ENCODE results near the gene WFDC10A.
A peak's percentile ranks its signal among the peaks of the same experiment; 100 is the strongest.
"Not testable (repeated sequence)": the region's sequence is repeated elsewhere in the genome, so short reads cannot be mapped to it uniquely, and the experiment has no call there.

The WFDC10A gene

DNA sequence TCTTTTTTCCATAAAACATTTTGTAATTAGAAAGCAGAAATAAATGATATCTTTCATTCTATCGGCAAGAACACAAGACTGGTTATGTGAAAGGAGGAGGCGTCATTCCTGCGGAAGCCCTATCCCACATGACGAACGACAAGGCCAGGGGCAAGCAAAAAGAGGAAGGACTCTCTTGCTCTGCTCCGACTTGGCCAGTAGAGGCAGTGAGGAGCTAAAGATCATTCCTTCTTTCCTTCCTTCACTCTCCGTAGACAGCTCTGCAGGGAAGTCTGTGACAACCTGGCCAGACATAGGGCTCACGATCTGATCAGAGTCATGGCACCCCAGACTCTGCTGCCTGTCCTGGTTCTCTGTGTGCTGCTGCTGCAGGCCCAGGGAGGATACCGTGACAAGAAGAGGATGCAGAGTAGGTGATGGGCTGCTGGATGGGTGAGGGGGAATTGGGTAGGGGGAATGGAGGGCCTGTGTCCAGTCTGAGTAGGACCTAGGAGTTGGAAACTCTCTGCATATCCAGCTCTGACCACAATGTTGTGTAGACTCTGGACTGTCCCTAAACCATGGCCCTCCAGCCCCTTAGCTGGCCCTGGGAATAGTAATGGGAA, at the start of gene WFDC10A:
TSS of gene WFDC10A (plus strand) at position 244 of the 605 bp plus-strand sequence. CDS start at position 319, 75 bp downstream.
- peak; percentile 87 for DNase-seq

DNA sequence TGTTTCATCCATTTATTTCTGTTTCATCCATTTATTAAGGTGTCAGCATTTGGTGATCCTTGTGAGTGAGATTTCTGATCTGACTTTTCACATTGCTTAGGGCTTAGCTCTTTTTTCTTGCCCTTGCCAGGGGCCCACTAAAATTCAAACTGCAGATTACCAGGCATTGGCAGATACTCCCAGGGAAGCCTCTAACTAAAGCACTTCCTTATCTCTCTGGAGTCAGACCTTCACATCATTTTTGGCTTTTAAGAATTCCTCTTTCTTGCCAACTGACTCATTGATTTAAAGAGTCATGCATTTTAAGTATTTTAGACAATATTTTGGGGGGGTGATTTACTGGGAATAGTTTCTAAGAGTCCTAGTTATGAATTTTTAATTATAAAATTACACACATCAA, 47.8 kb upstream of the WFDC10A start:
- no peak for DNase-seq

DNA sequence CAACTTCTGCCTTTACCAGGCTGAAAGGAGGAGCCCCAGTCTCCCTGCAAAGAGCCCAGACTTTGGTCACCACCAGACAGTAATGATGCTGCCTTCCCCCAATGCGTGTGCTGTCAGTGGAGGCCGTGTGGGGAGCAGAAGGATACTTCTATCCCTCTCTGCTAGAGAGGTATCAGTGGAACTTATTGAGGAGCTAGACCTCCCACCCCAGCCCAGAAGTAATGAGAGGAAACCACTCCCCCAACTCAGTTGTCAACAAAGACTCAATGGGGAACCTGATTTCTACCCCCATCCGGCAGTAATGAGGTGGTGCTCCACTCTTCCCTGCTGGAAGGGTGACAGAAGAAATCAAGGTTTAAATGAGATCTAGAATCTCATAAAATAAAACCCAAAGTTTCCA, 46.0 kb upstream of the WFDC10A start:
- DNase-seq, result no peak

DNA sequence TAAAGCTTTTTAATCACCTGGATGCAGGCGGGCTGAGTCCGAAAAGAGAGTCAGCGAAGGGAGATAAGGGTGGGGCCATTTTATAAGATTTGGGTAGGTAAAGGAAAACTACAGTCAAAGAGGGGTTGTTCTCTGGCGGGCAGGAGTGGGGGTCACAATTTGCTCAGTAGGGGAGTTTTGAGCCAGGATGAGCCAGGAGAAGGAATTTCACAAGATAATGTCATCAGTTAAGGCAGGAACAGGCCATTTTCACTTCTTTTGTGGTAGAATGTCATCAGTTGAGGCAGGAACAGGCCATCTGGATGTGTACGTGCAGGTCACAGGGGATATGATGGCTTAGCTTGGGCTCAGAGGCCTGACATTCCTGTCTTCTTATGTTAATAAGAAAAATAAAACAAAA, 45.2 kb upstream of the WFDC10A start:
- not testable (repeated sequence) for DNase-seq

DNA sequence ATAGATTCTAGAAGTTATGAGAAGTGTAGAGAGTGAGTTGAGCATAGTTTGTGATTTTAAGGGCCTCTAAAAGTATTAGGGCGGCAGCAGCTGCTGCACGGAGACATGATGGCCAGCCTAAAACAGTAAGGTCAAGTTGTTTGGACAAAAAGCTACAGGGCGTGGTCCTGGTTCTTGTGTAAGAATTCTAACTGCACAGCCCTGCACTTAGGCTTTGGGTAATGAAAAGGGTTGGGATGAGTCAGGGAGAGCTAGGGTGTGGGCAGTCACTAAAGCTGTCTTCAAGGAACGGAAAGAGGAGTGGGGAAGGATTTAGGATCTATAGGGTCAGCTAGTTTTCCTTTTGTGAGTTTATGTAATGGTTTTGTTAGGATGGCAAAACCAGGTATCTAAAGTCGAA, 43.6 kb upstream of the WFDC10A start:
- not testable (repeated sequence) for DNase-seq

DNA sequence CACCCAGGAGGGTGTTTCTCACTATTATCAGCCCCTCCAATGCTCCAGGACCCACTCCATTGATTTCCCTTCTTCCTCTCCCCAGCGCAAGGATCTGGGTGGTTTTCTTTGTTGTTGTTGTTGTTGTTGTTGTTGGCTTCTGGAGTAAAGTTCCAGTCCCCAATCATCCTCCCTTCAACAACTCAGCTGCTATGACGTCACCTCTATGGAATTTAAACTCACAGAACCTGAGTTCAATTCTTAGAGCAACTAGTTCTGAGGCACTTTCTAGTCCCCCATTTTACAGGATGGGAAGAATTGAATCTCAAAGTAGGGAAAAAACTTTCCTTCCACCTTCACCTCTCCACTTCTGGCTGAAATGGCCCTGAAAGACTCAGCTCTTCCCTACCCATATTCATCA, 40.7 kb upstream of the WFDC10A start:
- no peak for DNase-seq

DNA sequence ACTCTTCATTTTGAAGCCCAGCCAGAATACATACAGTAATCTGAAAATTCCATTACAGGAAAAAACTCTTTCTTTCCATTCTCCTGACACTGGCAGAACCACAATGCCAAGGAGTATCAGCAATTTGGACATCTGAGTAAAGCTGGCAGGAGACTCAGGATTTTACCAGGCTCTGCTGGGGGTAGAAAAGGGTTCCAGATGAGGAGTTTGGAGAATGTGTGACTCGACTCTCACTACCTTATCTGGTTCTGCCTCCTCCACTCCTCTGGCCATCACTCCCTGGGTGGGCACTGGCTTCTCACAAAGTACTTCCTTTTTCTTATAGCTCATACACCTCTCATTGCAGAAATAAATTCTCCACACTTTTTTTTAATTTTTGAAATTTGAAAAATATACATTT, 39.8 kb upstream of the WFDC10A start:
- no peak for DNase-seq

DNA sequence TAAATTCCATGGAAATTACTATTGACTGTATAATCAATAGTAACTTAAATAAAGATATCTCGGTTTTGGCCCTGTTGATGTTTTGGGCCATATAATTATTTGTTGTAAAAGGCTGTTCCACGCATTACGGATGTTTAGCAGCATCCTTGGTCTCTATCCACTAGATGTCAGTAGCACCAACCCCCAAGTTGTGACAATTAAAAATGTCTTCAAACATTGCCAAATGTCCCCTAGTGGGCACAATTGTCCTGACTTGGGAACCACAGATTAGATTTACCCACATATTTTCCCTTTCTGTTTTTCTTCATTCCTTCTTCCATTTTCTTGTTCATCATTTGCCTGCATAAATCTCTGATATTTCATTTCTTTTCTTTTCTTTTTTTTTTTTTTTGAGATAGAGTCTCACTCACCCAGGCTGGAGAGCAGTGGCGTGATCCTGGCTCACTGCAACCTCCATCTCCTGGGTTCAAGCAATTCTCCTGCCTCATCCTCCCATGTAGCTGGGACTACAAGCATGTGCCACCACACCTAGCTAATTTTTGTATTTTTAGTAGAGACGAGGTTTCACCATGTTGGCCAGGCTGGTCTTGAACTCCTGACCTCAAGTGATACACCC, 36.9 kb upstream of the WFDC10A start:
- peak; percentile 89 for DNase-seq

DNA sequence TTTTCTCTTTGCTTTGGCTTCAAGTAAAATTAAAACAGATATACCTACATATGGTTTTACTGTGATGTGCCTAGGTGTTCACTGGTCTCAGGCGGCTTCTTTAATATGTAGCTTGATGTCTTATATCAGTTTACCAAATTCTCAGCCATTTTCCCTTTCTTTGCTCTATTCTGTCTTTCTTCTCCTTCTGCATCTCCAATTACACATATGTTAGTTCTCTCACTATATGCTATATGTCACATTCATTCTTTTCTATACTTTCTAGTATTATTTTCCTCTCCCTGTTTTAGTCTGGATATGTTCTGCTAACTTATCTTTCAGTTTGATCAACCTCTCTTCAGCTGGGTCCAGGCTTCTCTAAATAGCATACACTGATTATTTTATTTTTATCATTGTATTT, 36.0 kb upstream of the WFDC10A start:
- no peak for DNase-seq

DNA sequence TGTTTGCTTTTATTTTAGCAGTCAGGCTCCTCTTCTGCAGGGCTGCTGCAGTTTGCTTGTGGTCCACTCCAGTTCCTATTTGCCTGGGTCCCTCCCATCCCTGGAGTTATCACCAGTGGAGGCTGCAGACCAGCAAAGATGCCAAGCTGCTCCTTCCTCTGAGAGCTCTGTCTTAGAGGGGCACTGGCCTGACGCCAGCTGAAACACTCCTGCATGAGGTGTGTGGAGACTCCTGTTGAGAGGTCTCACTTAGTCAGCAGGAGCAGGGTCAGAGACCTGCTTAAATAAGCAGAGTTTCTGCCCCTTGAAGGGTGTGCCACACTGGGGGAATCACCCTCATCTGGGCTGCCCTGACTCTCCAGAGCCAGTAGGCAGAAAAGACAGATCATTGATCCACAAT, 34.3 kb upstream of the WFDC10A start:
- no peak for DNase-seq

DNA sequence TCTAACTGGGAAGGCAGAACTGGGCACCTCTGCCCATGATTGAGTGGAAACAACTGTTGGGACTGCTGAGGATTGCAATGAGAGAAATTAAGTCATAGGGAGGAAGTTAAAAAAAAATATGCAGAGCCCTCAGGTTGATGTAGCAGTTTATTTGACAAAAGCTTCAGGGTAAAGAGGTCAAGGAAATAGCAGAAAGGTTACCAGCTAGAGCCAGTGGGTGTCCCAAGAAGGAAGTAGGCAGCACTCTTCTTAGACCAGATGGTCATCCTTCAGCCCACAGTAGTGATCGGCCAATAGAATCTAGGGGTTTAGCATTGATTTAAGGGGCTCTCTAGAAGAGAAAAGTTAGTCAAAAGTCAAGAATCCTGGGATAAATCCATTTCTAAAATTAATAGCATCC, 21.7 kb upstream of the WFDC10A start:
- no peak for DNase-seq

DNA sequence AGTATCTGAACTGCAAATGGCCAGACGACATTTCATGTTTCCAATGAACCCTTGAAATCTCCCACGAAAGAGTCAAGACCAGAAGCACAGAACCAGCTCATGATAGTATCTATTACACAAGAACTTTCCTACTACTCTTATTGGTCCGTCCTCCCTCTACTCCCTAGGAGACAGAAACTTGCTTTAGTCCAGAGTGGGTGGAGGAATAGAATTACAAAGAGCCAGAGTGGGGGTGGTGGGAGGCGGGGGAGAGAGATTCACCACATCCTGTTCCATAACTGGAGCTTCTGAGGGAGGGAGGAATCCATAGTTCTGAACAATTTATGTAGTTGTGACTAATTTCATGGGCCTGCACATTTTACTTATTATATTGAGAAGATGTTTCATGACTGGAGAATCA, 18.5 kb upstream of the WFDC10A start:
- DNase-seq, result no peak

DNA sequence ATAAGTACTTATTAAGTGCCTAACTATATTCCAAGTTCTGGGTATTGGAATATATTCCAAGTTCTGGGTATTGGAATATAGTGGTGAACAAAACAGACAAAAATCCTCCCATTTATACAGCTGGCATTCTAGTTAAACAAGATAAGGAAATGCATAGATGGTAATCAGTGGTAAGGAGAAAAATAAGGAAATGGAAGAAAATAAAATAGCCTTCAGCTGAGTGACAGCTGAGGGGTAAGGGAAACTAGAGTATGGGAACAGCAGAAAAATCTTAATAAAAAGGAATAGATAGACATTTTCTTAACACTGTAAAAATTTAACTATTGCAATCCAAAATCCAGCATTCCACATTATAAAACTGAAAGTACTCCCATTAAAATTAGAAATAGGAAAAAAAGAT, 17.2 kb upstream of the WFDC10A start:
- no peak for DNase-seq

DNA sequence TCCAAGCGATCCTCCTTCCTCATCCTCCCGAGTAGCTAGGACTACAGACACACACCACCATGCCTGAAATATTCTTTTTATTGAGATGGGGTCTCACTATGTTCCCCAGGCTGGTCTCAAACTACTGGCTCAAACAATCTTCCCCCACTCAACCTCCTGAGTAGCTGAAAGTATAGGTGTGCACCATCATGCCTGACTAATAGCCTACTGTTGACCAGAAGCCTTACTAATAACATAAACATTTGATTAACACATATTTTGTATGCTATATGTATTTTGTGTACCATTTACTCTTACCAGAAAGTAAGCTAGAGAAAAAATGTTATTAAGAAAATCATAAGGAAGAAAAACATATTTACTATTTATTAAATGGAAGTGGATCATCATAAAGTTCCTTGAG, 11.9 kb upstream of the WFDC10A start:
- no peak for DNase-seq

DNA sequence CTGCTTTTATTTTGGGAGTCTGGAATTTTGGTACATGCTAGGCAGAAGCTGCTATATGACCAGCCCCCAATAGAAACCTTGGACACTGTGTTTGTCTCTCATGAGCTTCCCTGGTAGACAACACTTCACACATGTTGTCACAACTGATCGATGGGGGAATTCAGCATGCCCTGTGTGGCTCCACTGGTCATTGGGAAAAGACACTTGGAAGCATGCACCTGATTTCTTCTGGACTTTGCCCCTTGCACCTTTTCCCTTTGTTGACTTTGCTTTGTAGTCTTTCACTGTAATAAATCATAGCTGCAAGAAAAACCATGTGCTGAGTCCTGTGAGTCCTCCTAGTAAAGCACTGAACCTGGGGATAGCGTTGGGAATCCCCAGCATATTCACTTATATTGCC, 7.9 kb upstream of the WFDC10A start:
- DNase-seq, result no peak

DNA sequence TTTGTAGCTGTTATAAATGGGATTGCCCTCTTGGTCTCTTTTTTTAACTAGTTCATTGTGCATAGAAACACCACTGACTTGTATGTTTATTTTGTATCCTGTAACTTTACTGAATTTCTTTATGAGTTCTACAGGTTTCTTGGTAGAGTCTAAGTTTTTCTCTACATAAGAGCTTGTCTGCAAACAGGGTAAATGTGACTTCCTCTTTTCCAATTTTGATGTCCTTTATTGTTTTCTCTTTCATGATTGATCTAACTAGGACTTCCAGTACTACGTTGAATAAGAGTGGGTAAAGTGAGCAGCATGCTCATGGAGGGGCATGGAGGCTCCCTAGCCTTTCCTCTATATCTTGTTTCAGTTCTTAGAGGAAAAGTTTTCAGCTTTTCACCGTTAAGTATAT, 3.0 kb upstream of the WFDC10A start:
- no peak for DNase-seq

DNA sequence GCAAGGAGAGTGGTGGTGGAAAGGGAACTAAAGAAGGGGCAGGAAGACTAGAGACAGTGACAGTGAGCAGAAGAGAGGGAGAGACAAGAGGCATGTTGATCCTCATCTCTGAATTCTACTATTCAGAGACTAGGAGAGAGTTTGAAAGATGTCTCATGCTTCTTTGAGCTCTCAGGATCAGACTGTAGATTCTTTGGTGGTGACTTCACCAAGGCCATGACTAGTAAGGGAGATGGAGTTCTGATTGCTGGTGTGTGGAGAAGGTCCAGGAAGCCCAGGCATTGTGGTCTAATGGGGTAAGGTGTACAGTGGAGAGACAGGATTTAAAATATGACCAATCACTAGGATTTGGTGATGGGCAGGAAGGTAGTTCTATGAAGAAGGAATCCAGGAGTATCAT, 832 bp downstream of the WFDC10A start:
- no peak for DNase-seq

DNA sequence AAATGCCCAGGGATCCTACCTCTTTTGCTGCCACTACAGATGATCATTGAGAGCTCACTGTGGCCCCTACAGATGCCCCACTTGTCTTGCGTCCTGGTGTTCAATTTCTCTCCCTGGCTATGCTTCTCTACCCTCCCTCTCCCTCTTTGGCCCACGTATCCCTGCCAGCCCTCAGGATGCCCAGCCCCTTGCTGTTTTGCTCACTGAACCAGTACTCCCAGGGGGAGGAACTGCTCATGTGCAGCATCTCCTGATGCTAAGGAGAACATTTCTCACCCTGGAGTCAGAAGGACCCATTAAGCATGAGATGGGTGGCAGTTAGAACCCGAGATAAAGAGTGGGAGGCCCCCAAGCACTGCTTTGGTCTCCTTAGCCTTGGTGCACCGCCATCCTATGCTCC, 1.6 kb downstream of the WFDC10A start, which contains the start of gene WFDC9:
TSS of gene WFDC9 (minus strand) at position 101 of the 400 bp plus-strand sequence. CDS start 21,103 bp downstream, outside the sequence.
- no peak for DNase-seq

DNA sequence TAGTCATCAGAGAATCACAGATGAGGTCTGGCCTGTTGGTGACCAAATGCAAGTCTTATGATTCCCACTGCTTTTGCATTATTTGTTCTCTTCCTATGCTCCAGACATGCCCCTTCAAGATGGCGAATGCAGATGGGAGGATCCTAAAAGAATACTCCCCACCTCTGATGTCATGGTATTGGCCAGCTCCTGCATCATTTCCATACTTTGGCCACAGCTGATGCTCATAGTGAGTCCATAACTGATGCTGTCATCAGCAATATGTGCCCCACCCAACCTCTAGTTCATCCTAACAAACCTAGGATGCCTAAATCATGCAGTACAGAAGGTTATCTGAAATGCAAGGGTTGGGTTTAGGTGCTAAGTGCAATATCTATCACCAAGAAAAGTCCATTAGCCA, 7.0 kb downstream of the WFDC10A start:
- no peak for DNase-seq

DNA sequence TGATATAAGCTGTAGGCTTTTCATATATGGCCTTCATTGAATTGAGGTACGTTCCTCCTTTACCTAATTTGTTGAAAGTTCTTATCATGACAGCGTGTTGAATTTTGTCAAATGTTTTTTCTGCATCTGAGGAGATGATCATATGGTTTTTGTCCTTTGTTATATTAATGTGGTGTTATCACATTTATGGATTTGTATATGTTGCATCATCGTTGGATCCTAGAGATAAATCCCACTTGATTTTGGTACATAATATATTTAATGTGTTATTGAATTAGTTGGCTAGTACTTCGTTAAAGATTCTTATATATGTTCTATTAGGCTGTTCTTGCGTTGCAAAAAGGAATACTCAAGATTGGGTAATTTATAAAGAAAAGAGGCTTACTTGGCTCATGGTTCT, 10.1 kb downstream of the WFDC10A start:
- DNase-seq, result no peak

DNA sequence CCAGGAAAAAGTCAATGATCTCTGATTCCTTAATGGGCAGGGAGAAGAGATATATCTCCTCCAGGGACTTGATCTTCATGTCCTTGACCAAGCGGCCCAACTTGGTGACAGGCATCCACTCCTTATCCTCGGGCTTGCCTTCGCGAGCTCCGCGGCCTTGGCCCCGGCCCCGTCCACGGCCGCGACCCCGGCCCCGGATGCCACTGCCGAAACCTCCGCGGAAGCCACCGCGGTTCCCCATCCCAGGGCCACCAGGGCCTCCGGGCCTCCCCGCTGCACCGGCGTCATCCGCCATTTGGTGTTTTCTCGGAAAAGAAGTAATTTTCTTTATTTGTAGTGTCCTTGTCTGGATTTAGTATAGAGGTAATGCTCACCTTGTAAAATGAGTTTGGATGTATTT, 11.5 kb downstream of the WFDC10A start:
- DNase-seq, result not testable (repeated sequence)

DNA sequence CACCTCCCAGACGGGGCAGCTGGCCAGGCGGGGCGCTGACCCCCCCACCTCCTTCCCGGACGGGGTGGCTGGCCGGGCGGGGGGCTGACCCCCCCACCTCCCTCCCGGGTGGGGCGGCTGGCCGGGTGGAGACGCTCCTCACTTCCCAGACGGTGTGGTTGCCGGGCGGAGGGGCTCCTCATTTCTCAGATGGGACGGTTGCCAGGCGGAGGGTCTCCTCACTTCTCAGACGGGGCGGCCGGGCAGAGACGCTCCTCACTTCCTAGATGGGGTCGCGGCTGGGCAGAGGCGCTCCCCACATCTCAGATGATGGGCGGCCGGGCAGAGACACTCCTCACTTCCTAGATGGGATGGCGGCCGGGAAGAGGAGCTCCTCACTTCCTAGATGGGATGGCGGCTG, 16.3 kb downstream of the WFDC10A start:
- DNase-seq, result not testable (repeated sequence)

DNA sequence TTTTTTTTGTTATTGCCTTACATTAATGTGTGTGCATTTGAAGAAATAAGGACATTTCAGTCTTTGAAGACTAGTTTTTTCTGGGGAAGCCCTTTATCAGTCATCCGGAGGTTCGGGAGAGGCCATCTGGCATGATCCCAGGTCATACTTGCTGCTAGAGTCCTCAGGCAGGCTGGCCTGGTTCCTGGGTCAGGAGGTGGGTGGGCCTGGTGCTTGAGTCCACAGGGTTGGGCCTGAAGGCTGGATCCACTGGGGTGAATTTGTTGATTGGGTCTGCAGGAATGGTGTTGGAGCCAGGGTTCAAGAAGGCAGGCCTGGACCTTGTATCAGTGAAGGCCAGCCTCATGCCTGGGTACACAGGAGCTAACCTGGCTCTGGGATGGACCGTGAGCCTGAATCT, 17.3 kb downstream of the WFDC10A start:
- DNase-seq, result no peak

DNA sequence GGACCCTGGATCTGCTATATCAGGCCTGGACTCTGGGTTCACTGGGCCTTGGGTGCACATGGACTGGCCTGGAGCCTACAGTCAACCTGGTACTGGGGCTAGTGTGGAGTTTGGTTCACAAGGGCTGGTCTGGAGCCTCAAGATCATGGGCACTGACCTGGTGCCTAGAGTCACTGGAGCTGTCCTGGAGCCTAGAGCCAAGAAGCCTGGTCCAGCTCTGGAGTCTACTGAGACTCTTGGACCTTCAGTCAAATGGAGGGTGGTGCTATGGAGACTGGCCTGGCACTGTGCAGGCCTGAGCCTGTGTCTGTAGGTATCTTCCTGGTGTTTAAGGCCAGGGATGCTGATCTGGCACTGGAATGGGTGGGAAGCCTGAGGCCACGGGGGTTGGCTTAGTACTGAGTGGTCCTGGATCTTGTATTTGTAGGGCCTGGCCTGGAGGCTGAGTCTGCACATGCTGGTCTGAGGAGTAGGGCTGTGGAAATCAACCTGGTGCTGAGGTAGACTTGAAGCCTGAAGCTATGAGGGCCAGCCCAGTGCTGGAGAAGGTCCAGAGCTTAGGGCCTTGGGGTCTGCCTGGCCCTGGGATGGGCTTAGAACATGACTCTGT, 18.0 kb downstream of the WFDC10A start:
- DNase-seq, result no peak

Data from NCI-H82 (cell line).